IMR-90 (cell line): Measurements from ENCODE around the gene OR6C3. TPM values are rescaled to one million over a fixed set of nuclear protein-coding genes. Genes with fewer than 3 reads are reported as not detected.

Experiments
- ATAC-seq: fragments of 200-7000 bp; cut with Tn5 transposase; 2 replicates; pipeline ENCODE4 v1.9.1; 2020; ENCODE audit warnings: low read depth, mild to moderate bottlenecking, moderate library complexity
- BruUV-seq: library from RNA; stranded (reverse); fragments of 400-500 nt; replicated peaks from 2 replicates; lab custom pipeline; 2021; lab: Mats Ljungman, UMichigan
- CTCF ChIA-PET: fragments of 300-600 bp; formaldehyde crosslinking; extraction: SDS; loops from one replicate; lab custom pipeline; 2021; ENCODE audit warnings: antibody characterized with exemption; lab: Yijun Ruan, JAX
- POLR2A ChIA-PET: fragments of 300-600 bp; sonication (Branson Sonifier 250); formaldehyde crosslinking; loops from one replicate; lab custom pipeline; 2022; ENCODE audit warnings: antibody characterized with exemption; ENCODE audit not compliant: unreplicated experiment; lab: Charles Lee
- DNase-seq: peaks from one replicate; pipeline ENCODE4 v3.0.0; 2013
- H2AFZ ChIP-seq: replicated peaks from 2 replicates; pipeline ENCODE3; 2013; ENCODE audit warnings: low read length, mild to moderate bottlenecking; ENCODE audit not compliant: poor library complexity
- H2AK5ac ChIP-seq: 2 replicates; pipeline ENCODE4 v1.6.1; 2013; ENCODE audit warnings: low read depth, low read length, inconsistent platforms
- H2AK9ac ChIP-seq: replicated peaks from 2 replicates; pipeline ENCODE3; 2013; ENCODE audit warnings: mild to moderate bottlenecking, low read depth, low read length, moderate library complexity; ENCODE audit not compliant: poor library complexity
- H2BK120ac ChIP-seq: 2 replicates; pipeline ENCODE4 v1.6.1; 2013; ENCODE audit warnings: low read depth, low read length, inconsistent platforms
- H2BK15ac ChIP-seq: 3 replicates; pipeline ENCODE4 v1.6.1; 2013; ENCODE audit warnings: low read depth, low read length, inconsistent platforms
- H2BK20ac ChIP-seq: 2 replicates; pipeline ENCODE4 v1.6.1; 2013; ENCODE audit warnings: low read depth, mild to moderate bottlenecking, inconsistent platforms, low read length, moderate library complexity
- H2BK5ac ChIP-seq: 2 replicates; pipeline ENCODE4 v1.6.1; 2013; ENCODE audit warnings: mild to moderate bottlenecking, low read depth, low read length, inconsistent platforms; ENCODE audit not compliant: poor library complexity, severe bottlenecking
- H3K14ac ChIP-seq: replicated peaks from 2 replicates; pipeline ENCODE4 v1.6.1; 2013; ENCODE audit warnings: low read depth, low read length, inconsistent platforms
- H3K18ac ChIP-seq: 2 replicates; pipeline ENCODE4 v1.6.1; 2013; ENCODE audit warnings: low read depth, low read length, control low read depth
- H3K23ac ChIP-seq: 2 replicates; pipeline ENCODE4 v1.6.1; 2013; ENCODE audit warnings: low read depth, low read length, inconsistent platforms
- H3K27ac ChIP-seq: 2 replicates; pipeline ENCODE4 v1.5.1; 2013; ENCODE audit warnings: mild to moderate bottlenecking, control low read depth, low read length; ENCODE audit not compliant: insufficient read depth
- H3K27me3 ChIP-seq: 2 replicates; pipeline ENCODE4 v1.6.1; 2013; ENCODE audit warnings: low read length; ENCODE audit not compliant: control insufficient read depth, insufficient read depth
- H3K36me3 ChIP-seq: 2 replicates; pipeline ENCODE4 v1.6.1; 2013; ENCODE audit warnings: low read length, mixed read lengths; ENCODE audit not compliant: control insufficient read depth, insufficient read depth
- H3K4ac ChIP-seq: 2 replicates; pipeline ENCODE4 v1.6.1; 2013; ENCODE audit warnings: low read depth, low read length, inconsistent platforms
- H3K4me1 ChIP-seq: 2 replicates; pipeline ENCODE4 v1.6.1; 2013; ENCODE audit warnings: low read length, mixed read lengths; ENCODE audit not compliant: control insufficient read depth, insufficient read depth
- H3K4me2 ChIP-seq: 2 replicates; pipeline ENCODE4 v1.6.1; 2013; ENCODE audit warnings: low read depth, mild to moderate bottlenecking, control low read depth, low read length, moderate library complexity
- H3K4me3 ChIP-seq: 2 replicates; pipeline ENCODE4 v1.5.1; 2013; ENCODE audit warnings: low read depth, mild to moderate bottlenecking, control low read depth, low read length, moderate library complexity; ENCODE audit not compliant: insufficient read depth
- H3K56ac ChIP-seq: 2 replicates; pipeline ENCODE4 v1.6.1; 2013; ENCODE audit warnings: low read length, inconsistent platforms; ENCODE audit not compliant: insufficient read depth; ENCODE audit errors: extremely low read depth
- H3K79me1 ChIP-seq, 2 experiments: 2 replicates each; pipeline ENCODE4 v1.6.1; 2013; ENCODE audit warnings: low read length in 2 of 2, inconsistent platforms in 1 of 2, low read depth in 1 of 2
- H3K9ac ChIP-seq: 2 replicates; pipeline ENCODE4 v1.6.1; 2013; ENCODE audit warnings: low read depth, low read length, control low read depth
- H3K9me1 ChIP-seq: 2 replicates; pipeline ENCODE4 v1.6.1; 2013; ENCODE audit warnings: low read length, inconsistent platforms; ENCODE audit not compliant: insufficient read depth
- H3K9me3 ChIP-seq: 2 replicates; pipeline ENCODE4 v1.6.1; 2013; ENCODE audit warnings: low read length; ENCODE audit not compliant: control insufficient read depth, insufficient read depth
- H4K20me1 ChIP-seq: 2 replicates; pipeline ENCODE4 v1.6.1; 2013; ENCODE audit warnings: low read length, inconsistent platforms; ENCODE audit not compliant: insufficient read depth
- H4K5ac ChIP-seq: 2 replicates; pipeline ENCODE4 v1.6.1; 2013; ENCODE audit warnings: mild to moderate bottlenecking, low read depth, low read length, control low read depth
- H4K8ac ChIP-seq, 2 experiments: 2 replicates each; pipeline ENCODE4 v1.6.1; 2013; ENCODE audit warnings: low read depth in 2 of 2, low read length in 2 of 2, control low read depth in 1 of 2, inconsistent platforms in 1 of 2
- H4K91ac ChIP-seq: 2 replicates; pipeline ENCODE4 v1.6.1; 2013; ENCODE audit warnings: low read depth, low read length, inconsistent platforms; ENCODE audit not compliant: insufficient read depth
- BHLHE40 ChIP-seq: fragments of 150-350 bp; IDR thresholded peaks from 2 replicates; pipeline ENCODE4 v1.6.1; 2016; ENCODE audit warnings: mild to moderate bottlenecking, low read depth, low read length
- CEBPB ChIP-seq: IDR thresholded peaks from 2 replicates; pipeline ENCODE4 v1.6.1; 2012; ENCODE audit warnings: low read depth, low read length, improper control_type of control experiment
- FOS ChIP-seq: fragments of 150-350 bp; IDR thresholded peaks from 2 replicates; pipeline ENCODE4 v1.6.1; 2016; ENCODE audit warnings: low read depth, low read length
- MAZ ChIP-seq: IDR thresholded peaks from 2 replicates; pipeline ENCODE4 v1.6.1; 2012; ENCODE audit warnings: low read depth, mild to moderate bottlenecking, low read length, improper control_type of control experiment, moderate library complexity, borderline replicate concordance
- POLR2A ChIP-seq: IDR thresholded peaks from 2 replicates; pipeline ENCODE4 v1.6.1; 2012; ENCODE audit warnings: mild to moderate bottlenecking, low read depth, low read length
- RCOR1 ChIP-seq: IDR thresholded peaks from 2 replicates; pipeline ENCODE4 v1.6.1; 2012; ENCODE audit warnings: mild to moderate bottlenecking, low read length, improper control_type of control experiment; ENCODE audit not compliant: insufficient replicate concordance
- RFX5 ChIP-seq: IDR thresholded peaks from 2 replicates; pipeline ENCODE4 v1.8.0; 2012; ENCODE audit warnings: low read depth, mild to moderate bottlenecking, low read length, moderate library complexity
- WGBS, 2 experiments: methylation state at CpG; one replicate each; pipeline versions ENCODE4 v1.1.5 to v1.1.7; 2013; ENCODE audit warnings: missing lambda C conversion rate in 2 of 2; ENCODE audit not compliant: insufficient read length in 1 of 2; ENCODE audit errors: extremely low coverage in 2 of 2; 5-methylcytosine and 5-hydroxymethylcytosine counted together
- dilution Hi-C: fragments of 300-500 bp; cut with HindIII; formaldehyde crosslinking; loops from one replicate; pipeline ENCODE4 v1.14.3; 2018; ENCODE audit warnings: low sequenced_read_pairs; ENCODE audit not compliant: unreplicated experiment
- in situ Hi-C: fragments of 300-500 bp; cut with MboI; formaldehyde crosslinking; loops from 3 replicates; pipeline ENCODE4 v1.14.3; 2019; ENCODE audit warnings: low sequenced_read_pairs, inconsistent platforms, mixed read lengths
- intact Hi-C: fragments of 100-400 bp; cut with micrococcal nuclease; formaldehyde crosslinking; loops from 2 replicates; pipeline ENCODE4 v1.10.0; 2022
- polyA plus RNA-seq, 3 experiments: library from polyadenylated mRNA; depleted of rRNA; stranded (reverse); fragments of >200 nt; gene quantifications; 2 replicates each; pipeline ENCODE4 v1.2.3, GENCODE V29; 2012; ENCODE audit warnings: low replicate concordance in 1 of 3
- total RNA-seq: library from RNA; depleted of rRNA; stranded (reverse); fragments of >200 nt; gene quantifications from 2 replicates; pipeline ENCODE4 v1.2.3, GENCODE V29; 2012; rRNA removed
- TF ChIP-seq, protein P1 (sequence below): conservative IDR thresholded peaks from 2 replicates; pipeline ENCODE4 v1.5.1; 2012; ENCODE audit warnings: mild to moderate bottlenecking, low read depth, low read length, improper control_type of control experiment

The OR6C3 gene
- total and polyA plus RNA-seq, 2 of the 4 experiments (the other 2 are of a cell fraction), result not detected

- DNase-seq (no peak), ATAC-seq (no peak)
- H3K14ac ChIP-seq, result no peak overlapping the region
- TF ChIP-seq, protein P1, sequence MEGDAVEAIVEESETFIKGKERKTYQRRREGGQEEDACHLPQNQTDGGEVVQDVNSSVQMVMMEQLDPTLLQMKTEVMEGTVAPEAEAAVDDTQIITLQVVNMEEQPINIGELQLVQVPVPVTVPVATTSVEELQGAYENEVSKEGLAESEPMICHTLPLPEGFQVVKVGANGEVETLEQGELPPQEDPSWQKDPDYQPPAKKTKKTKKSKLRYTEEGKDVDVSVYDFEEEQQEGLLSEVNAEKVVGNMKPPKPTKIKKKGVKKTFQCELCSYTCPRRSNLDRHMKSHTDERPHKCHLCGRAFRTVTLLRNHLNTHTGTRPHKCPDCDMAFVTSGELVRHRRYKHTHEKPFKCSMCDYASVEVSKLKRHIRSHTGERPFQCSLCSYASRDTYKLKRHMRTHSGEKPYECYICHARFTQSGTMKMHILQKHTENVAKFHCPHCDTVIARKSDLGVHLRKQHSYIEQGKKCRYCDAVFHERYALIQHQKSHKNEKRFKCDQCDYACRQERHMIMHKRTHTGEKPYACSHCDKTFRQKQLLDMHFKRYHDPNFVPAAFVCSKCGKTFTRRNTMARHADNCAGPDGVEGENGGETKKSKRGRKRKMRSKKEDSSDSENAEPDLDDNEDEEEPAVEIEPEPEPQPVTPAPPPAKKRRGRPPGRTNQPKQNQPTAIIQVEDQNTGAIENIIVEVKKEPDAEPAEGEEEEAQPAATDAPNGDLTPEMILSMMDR, result no peak
- TF ChIP-seq POLR2A (no peak), BHLHE40 (no peak), CEBPB (no peak), MAZ (no peak), FOS (no peak), RFX5 (no peak), RCOR1 (no peak)
- H3K9ac ChIP-seq, result no peak overlapping the region
- WGBS, 2 experiments, result no CpG with 5 or more reads among the region's 4 CpGs
- H3K4me3 ChIP-seq, result no peak overlapping the region
- CTCF ChIA-PET, result no interaction called here
- H3K4ac ChIP-seq, result no peak overlapping the region
- H3K9me3 ChIP-seq, result no peaks in the 10 kb centered on the region
- H3K36me3 ChIP-seq, result no peaks in the 10 kb centered on the region
- H2AFZ ChIP-seq, result no peak overlapping the region
- no peaks in the 10 kb centered on the region for H4K20me1 ChIP-seq
- no peak overlapping the region for H4K5ac ChIP-seq
- no peak overlapping the region for H3K27ac ChIP-seq
- no peak overlapping the region for H2BK20ac ChIP-seq
- no peak overlapping the region for H3K18ac ChIP-seq
- no TSS peak for BruUV-seq
- H3K4me2 ChIP-seq, result no peak overlapping the region
- no peak overlapping the region for H2AK9ac ChIP-seq
- no peaks in the 10 kb centered on the region for H3K4me1 ChIP-seq
- no peak overlapping the region for H3K56ac ChIP-seq
- POLR2A ChIA-PET, result no interaction called here
- H3K27me3 ChIP-seq, result no peaks in the 10 kb centered on the region
- intact Hi-C loops (no loop called here), dilution Hi-C loops (no loop called here), in situ Hi-C loops (no loop called here)
- no peak overlapping the region for H4K91ac ChIP-seq
- H4K8ac ChIP-seq, result no peak overlapping the region
- no peak overlapping the region for H2BK15ac ChIP-seq
- no peak overlapping the region for H2BK120ac ChIP-seq
- H2BK5ac ChIP-seq, result no peak overlapping the region
- H3K23ac ChIP-seq, result no peak overlapping the region
- H3K79me1 ChIP-seq, result no peaks in the 10 kb centered on the region
- no peaks in the 10 kb centered on the region for H3K9me1 ChIP-seq
- H2AK5ac ChIP-seq, result no peak overlapping the region
Measured at GRCh38 chr12:55372521-55372920, 42.0 kb downstream of the OR6C3 start.

Other genes with a start within 250 kb of the OR6C3 start
- not detected in 2 replicates for gene OR9K2, start 204.3 kb upstream of the OR6C3 start, total RNA-seq
- gene OR9K2, start 204.3 kb upstream of the OR6C3 start, polyA plus RNA-seq (2012; rRNA removed), result not detected in 2 replicates
- not detected in 2 replicates for gene OR10A7, start 109.7 kb upstream of the OR6C3 start, total RNA-seq
- not detected in 2 replicates for gene OR10A7, start 109.7 kb upstream of the OR6C3 start, polyA plus RNA-seq (2012; rRNA removed)
- gene OR6C74, start 86.1 kb upstream of the OR6C3 start, total RNA-seq, result not detected in 2 replicates
- gene OR6C74, start 86.1 kb upstream of the OR6C3 start, polyA plus RNA-seq (2012; rRNA removed), result not detected in 2 replicates
- gene OR6C6, start 34.2 kb upstream of the OR6C3 start, total RNA-seq, result not detected in 2 replicates
- not detected in 2 replicates for gene OR6C6, start 34.2 kb upstream of the OR6C3 start, polyA plus RNA-seq (2012; rRNA removed)
- gene OR6C1, start 16.4 kb upstream of the OR6C3 start, total RNA-seq, result not detected in 2 replicates
- not detected in 2 replicates for gene OR6C1, start 16.4 kb upstream of the OR6C3 start, polyA plus RNA-seq (2012; rRNA removed)
- gene OR6C75, start 32.2 kb downstream of the OR6C3 start, total RNA-seq, result not detected in 2 replicates
- gene OR6C75, start 32.2 kb downstream of the OR6C3 start, polyA plus RNA-seq (2012; rRNA removed), result not detected in 2 replicates
- gene OR6C65, start 69.8 kb downstream of the OR6C3 start, total RNA-seq, result not detected in 2 replicates
- gene OR6C65, start 69.8 kb downstream of the OR6C3 start, polyA plus RNA-seq (2012; rRNA removed), result not detected in 2 replicates
- gene OR6C76, start 95.5 kb downstream of the OR6C3 start, total RNA-seq, result not detected in 2 replicates
- gene OR6C76, start 95.5 kb downstream of the OR6C3 start, polyA plus RNA-seq (2012; rRNA removed), result not detected in 2 replicates
- not detected in 2 replicates for gene OR6C2, start 113.3 kb downstream of the OR6C3 start, total RNA-seq
- gene OR6C2, start 113.3 kb downstream of the OR6C3 start, polyA plus RNA-seq (2012; rRNA removed), result not detected in 2 replicates
- gene OR6C70, start 139.4 kb downstream of the OR6C3 start, total RNA-seq, result not detected in 2 replicates
- not detected in 2 replicates for gene OR6C70, start 139.4 kb downstream of the OR6C3 start, polyA plus RNA-seq (2012; rRNA removed)
- not detected in 2 replicates for gene OR6C68, start 161.6 kb downstream of the OR6C3 start, total RNA-seq
- not detected in 2 replicates for gene OR6C68, start 161.6 kb downstream of the OR6C3 start, polyA plus RNA-seq (2012; rRNA removed)
- gene OR6C4, start 218.9 kb downstream of the OR6C3 start, total RNA-seq, result not detected in 2 replicates
- not detected in 2 replicates for gene OR6C4, start 218.9 kb downstream of the OR6C3 start, polyA plus RNA-seq (2012; rRNA removed)
- not detected in 2 replicates for gene OR2AP1, start 241.7 kb downstream of the OR6C3 start, total RNA-seq
- not detected in 2 replicates for gene OR2AP1, start 241.7 kb downstream of the OR6C3 start, polyA plus RNA-seq (2012; rRNA removed)